Keratinocyte (primary cell): ENCODE data around the gene PAX5. TPM values are rescaled to one million over a fixed set of nuclear protein-coding genes. Genes with fewer than 3 reads are reported as not detected.

Experiments used
- DNase-seq: peaks from one replicate; pipeline ENCODE4 v3.0.0-alpha.2; 2011; ENCODE audit warnings: low read depth, missing footprints, low spot score
- FAIRE-seq: peaks from 2 replicates; lab custom pipeline; 2011; peaks lifted over from hg19 to GRCh38; lab: Jason Lieb, UNC
- H2AFZ ChIP-seq: 2 replicates; pipeline ENCODE4 v1.6.0; 2012; ENCODE audit warnings: low read length, control low read depth, inconsistent platforms; ENCODE audit not compliant: control insufficient read depth
- H3K27ac ChIP-seq: 2 replicates; pipeline ENCODE4 v1.5.1; 2011; ENCODE audit warnings: low read length; ENCODE audit not compliant: control insufficient read depth, insufficient read depth
- H3K27me3 ChIP-seq: 3 replicates; pipeline ENCODE4 v1.6.0; 2011; ENCODE audit warnings: low read length; ENCODE audit not compliant: control insufficient read depth, insufficient read depth; ENCODE audit errors: extremely low read depth
- H3K36me3 ChIP-seq, 2 experiments: 2 replicates in 1 of 2; 3 replicates in 1 of 2; pipeline ENCODE4 v1.5.1; 2011; ENCODE audit warnings: low read length in 2 of 2, mild to moderate bottlenecking in 1 of 2; ENCODE audit not compliant: control insufficient read depth in 2 of 2, insufficient read depth in 2 of 2; ENCODE audit errors: extremely low read depth in 1 of 2
- H3K4me1 ChIP-seq: 3 replicates; pipeline ENCODE4 v1.5.1; 2011; ENCODE audit warnings: low read length; ENCODE audit not compliant: control insufficient read depth, insufficient read depth; ENCODE audit errors: extremely low read depth
- H3K4me2 ChIP-seq: 3 replicates; pipeline ENCODE4 v1.6.0; 2011; ENCODE audit warnings: low read depth, low read length; ENCODE audit not compliant: control insufficient read depth, insufficient read depth; ENCODE audit errors: extremely low read depth
- H3K4me3 ChIP-seq, 3 experiments: fragments of 200-600 bp in 1 of 3; sonication (generic) in 1 of 3; 2 replicates in 2 of 3; 3 replicates in 1 of 3; pipeline ENCODE4 v1.5.1; 2011 to 2016; ENCODE audit warnings: low read length in 3 of 3, mild to moderate bottlenecking in 3 of 3, control low read depth in 2 of 3, inconsistent platforms in 1 of 3, low read depth in 1 of 3, mixed read lengths in 1 of 3, mixed run types in 1 of 3, moderate library complexity in 1 of 3; ENCODE audit not compliant: control insufficient read depth in 2 of 3, insufficient read depth in 2 of 3; ENCODE audit errors: extremely low read depth in 1 of 3
- H3K79me2 ChIP-seq: 2 replicates; pipeline ENCODE4 v1.6.0; 2012; ENCODE audit warnings: low read length; ENCODE audit not compliant: control insufficient read depth, insufficient read depth
- H3K9ac ChIP-seq: 3 replicates; pipeline ENCODE4 v1.6.0; 2011; ENCODE audit warnings: low read length; ENCODE audit not compliant: control insufficient read depth, insufficient read depth; ENCODE audit errors: extremely low read depth
- H3K9me1 ChIP-seq: 3 replicates; pipeline ENCODE4 v1.6.0; 2011; ENCODE audit warnings: low read length; ENCODE audit not compliant: control insufficient read depth, insufficient read depth; ENCODE audit errors: extremely low read depth
- H3K9me3 ChIP-seq: 2 replicates; pipeline ENCODE4 v1.5.1; 2012; ENCODE audit warnings: low read depth, low read length; ENCODE audit not compliant: control insufficient read depth
- H4K20me1 ChIP-seq: 3 replicates; pipeline ENCODE4 v1.6.0; 2011; ENCODE audit warnings: low read length; ENCODE audit not compliant: control insufficient read depth, insufficient read depth; ENCODE audit errors: extremely low read depth
- CTCF ChIP-seq, 3 experiments: IDR thresholded peaks in 1 of 3; conservative IDR thresholded peaks in 1 of 3; optimal IDR thresholded peaks in 1 of 3; 2 replicates in 2 of 3; 3 replicates in 1 of 3; pipeline versions ENCODE3 to v1.5.1; 2011; ENCODE audit warnings: low read length in 3 of 3, mild to moderate bottlenecking in 3 of 3, moderate library complexity in 2 of 3, control low read depth in 1 of 3, inconsistent platforms in 1 of 3; ENCODE audit not compliant: insufficient read depth in 2 of 3; ENCODE audit errors: extremely low read depth in 1 of 3
- EZH2 ChIP-seq: IDR thresholded peaks from one replicate; pipeline ENCODE4 v1.6.1; 2012; ENCODE audit warnings: inconsistent platforms, mild to moderate bottlenecking, low read length, moderate library complexity
- dilution Hi-C: fragments of 300-500 bp; cut with MboI; formaldehyde crosslinking; loops from one replicate; pipeline ENCODE4 v1.7.0; 2020; ENCODE audit warnings: low sequenced_read_pairs; ENCODE audit not compliant: extremely low pct_ligation_motif_present
- polyA plus RNA-seq, 5 experiments: library from polyadenylated mRNA; depleted of rRNA in 3 of 5; stranded (reverse) in 3 of 5; stranded (forward) in 1 of 5; unstranded in 1 of 5; fragments of >200 nt; gene quantifications; 1 replicate in 1 of 5; 2 replicates in 3 of 5; 3 replicates in 1 of 5; pipeline versions ENCODE4 v1.2.1 to v1.2.3, GENCODE V29; 2011 to 2012; ENCODE audit warnings: missing spikeins in 2 of 5, low read depth in 1 of 5, low replicate concordance in 1 of 5

The PAX5 gene
- polyA plus RNA-seq, 1 donor (not counting 4 experiments of a cell fraction or from before 2014, with no cell fraction given), result not detected

DNA sequence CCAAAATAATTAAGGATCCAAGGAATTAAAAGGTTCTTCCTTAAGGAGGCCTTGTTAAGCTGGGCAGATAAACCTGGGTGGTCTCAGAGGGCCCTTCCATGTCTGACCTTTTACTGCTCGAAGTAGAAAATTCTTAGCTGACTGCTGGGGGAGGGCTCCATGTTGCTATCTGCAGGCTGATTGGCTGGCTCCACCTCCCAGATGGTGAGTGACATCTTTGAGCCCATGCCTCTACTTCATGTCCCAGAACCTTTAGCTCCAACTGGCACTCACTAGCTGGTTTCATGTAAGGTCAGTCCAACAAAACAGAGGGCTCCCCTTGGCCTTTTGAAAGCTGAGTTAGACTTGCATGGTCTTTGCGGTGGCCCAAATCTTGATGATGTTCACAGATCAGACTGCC, 188.2 kb downstream of the PAX5 start:
- Histone ChIP-seq H3K9me3 (no peaks in the 10 kb centered on the region), H3K27me3 (peaks cover 17% of the 10 kb centered on the region), H2AFZ (no peak overlapping the region), H3K36me3 (no peaks in the 10 kb centered on the region), H3K9ac (no peak overlapping the region), H3K9me1 (peaks cover 3% of the 10 kb centered on the region), H3K27ac (no peak overlapping the region), H3K79me2 (no peaks in the 10 kb centered on the region), H3K4me2 (no peak overlapping the region), H3K4me3 (no peak overlapping the region), H3K4me1 (peaks cover 3% of the 10 kb centered on the region), H4K20me1 (no peaks in the 10 kb centered on the region)
- DNase-seq (no peak), FAIRE-seq (no peak)
- dilution Hi-C loops, result no loop called here
- TF ChIP-seq EZH2 (no peak), CTCF (optimal IDR thresholded peaks at IDR 0.05 in 1 of 3, IDR thresholded peaks at IDR 0.05 in 1 of 3, conservative IDR thresholded peaks at IDR 0.05 in 1 of 3; ENCODE audit: extremely low read depth in 1 of 3, insufficient read depth in 2 of 3, low read length in 3 of 3) (no peak)

- no peak overlapping the region for H3K4me3 ChIP-seq
- peaks cover 19% of the 10 kb centered on the region for H3K27me3 ChIP-seq
- no peaks in the 10 kb centered on the region for H3K79me2 ChIP-seq
- no peak overlapping the region for H3K9ac ChIP-seq
- H3K36me3 ChIP-seq, result no peaks in the 10 kb centered on the region
- peaks cover 3% of the 10 kb centered on the region for H3K9me1 ChIP-seq
- H3K27ac ChIP-seq, result no peak overlapping the region
- TF ChIP-seq EZH2 (no peak), CTCF (optimal IDR thresholded peaks at IDR 0.05 in 1 of 3, IDR thresholded peaks at IDR 0.05 in 1 of 3, conservative IDR thresholded peaks at IDR 0.05 in 1 of 3; ENCODE audit: extremely low read depth in 1 of 3, insufficient read depth in 2 of 3, low read length in 3 of 3) (no peak)
- H3K4me1 ChIP-seq, result peaks cover 3% of the 10 kb centered on the region
- no peaks in the 10 kb centered on the region for H3K9me3 ChIP-seq
- dilution Hi-C loops, result no loop called here
- no peaks in the 10 kb centered on the region for H4K20me1 ChIP-seq
- no peak for FAIRE-seq
- no peak for DNase-seq
- no peak overlapping the region for H3K4me2 ChIP-seq
- no peak overlapping the region for H2AFZ ChIP-seq
These were observed 189.1 kb downstream of the PAX5 start for GRCh38 chr9:36844961-36845360.
